Ascending aorta (tissue), 2 donors: Measurements from ENCODE around the gene TLE3. TPM values are rescaled to one million over a fixed set of nuclear protein-coding genes. Genes with fewer than 3 reads are reported as not detected.

Source experiments
- DNase-seq, 2 donors: peaks; one replicate each; pipeline ENCODE4 v3.0.0-alpha.2; 2019; ENCODE audit warnings: low spot score in 2 of 2
- H3K27ac ChIP-seq, 2 donors: fragments of 200-600 bp; sonication (generic); one replicate each; pipeline ENCODE4 v1.5.1; 2016 to 2017; ENCODE audit warnings: mild to moderate bottlenecking in 1 of 2
- H3K27me3 ChIP-seq: fragments of 200-600 bp; sonication (generic); one replicate; pipeline ENCODE4 v1.5.1; 2017
- H3K36me3 ChIP-seq, 2 donors: fragments of 200-600 bp; sonication (generic); one replicate each; pipeline ENCODE4 v1.5.1; 2016
- H3K4me1 ChIP-seq, 2 donors: fragments of 200-600 bp; sonication (generic); one replicate each; pipeline ENCODE4 v1.5.1; 2016 to 2017; ENCODE audit warnings: mild to moderate bottlenecking in 1 of 2
- H3K4me3 ChIP-seq, 2 donors: fragments of 200-600 bp; sonication (generic); one replicate each; pipeline ENCODE4 v1.5.1; 2016 to 2017; ENCODE audit warnings: mild to moderate bottlenecking in 1 of 2
- H3K9me3 ChIP-seq, 2 donors: fragments of 200-600 bp; sonication (generic); one replicate each; pipeline ENCODE4 v1.5.1; 2016
- intact Hi-C: fragments of 100-400 bp; cut with DNase I; formaldehyde crosslinking; loops from one replicate; pipeline ENCODE4 v1.15.1; 2023
- total RNA-seq: library from RNA; depleted of rRNA; stranded (reverse); fragments of >200 nt; gene quantifications from one replicate; pipeline ENCODE4 v1.1.0, GENCODE V29; 2016
- TF ChIP-seq, protein P1 (sequence below), 3 experiments: fragments of 200-600 bp in 2 of 3; fragments of 450-650 bp in 1 of 3; sonication (generic) in 2 of 3; IDR thresholded peaks; one replicate each; pipeline ENCODE4 v1.5.1; 2016 to 2019; ENCODE audit warnings: antibody characterized with exemption in 3 of 3, mild to moderate bottlenecking in 1 of 3, moderate library complexity in 1 of 3

The TLE3 gene
- total RNA-seq, 1 donor from 2014 or later: 76.4 TPM

DNA sequence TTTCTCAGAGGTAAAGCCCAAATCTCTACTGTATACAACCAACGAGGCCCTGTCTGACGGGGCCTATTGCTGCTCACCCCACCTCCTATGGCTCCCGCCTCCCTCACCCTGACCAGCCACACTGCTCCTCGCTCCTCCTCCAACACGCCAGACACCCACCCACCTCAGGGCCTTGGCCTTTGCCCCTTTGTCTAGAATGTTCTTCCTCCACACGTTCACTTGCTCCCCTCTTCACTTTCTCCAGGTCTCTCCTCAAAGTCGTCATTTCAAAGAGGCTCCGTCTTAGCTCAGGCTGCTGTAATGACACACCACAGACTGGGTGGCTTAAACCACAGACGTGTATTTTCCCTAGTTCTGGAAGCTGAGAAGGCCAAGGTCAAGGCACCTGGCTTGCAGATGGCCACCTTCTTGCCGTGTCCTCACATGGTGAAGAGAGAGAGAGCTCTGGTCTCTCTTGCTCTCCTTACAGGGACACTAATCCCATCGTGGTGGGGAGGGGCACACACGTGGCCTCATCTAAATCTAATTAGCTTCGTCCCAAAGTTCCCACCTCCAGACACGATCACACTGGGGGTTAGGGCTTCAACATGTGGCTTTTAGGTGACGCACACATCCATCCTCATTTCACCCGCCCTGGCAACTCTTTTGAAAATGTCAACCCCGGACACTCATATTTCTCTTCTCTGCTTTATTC is 98.2 kb downstream of the TLE3 start:
- no peaks in the 10 kb centered on the region for H3K4me1 ChIP-seq
- no peaks in the 10 kb centered on the region for H3K36me3 ChIP-seq
- H3K9me3 ChIP-seq: peaks cover 0 to 5% of the 10 kb centered on the region in 2 donors
- no peaks in the 10 kb centered on the region for H3K27me3 ChIP-seq
- no peak for DNase-seq
- no peak overlapping the region for H3K27ac ChIP-seq
- intact Hi-C loops: no loop called here
- no peak overlapping the region for H3K4me3 ChIP-seq
- TF ChIP-seq, protein P1, sequence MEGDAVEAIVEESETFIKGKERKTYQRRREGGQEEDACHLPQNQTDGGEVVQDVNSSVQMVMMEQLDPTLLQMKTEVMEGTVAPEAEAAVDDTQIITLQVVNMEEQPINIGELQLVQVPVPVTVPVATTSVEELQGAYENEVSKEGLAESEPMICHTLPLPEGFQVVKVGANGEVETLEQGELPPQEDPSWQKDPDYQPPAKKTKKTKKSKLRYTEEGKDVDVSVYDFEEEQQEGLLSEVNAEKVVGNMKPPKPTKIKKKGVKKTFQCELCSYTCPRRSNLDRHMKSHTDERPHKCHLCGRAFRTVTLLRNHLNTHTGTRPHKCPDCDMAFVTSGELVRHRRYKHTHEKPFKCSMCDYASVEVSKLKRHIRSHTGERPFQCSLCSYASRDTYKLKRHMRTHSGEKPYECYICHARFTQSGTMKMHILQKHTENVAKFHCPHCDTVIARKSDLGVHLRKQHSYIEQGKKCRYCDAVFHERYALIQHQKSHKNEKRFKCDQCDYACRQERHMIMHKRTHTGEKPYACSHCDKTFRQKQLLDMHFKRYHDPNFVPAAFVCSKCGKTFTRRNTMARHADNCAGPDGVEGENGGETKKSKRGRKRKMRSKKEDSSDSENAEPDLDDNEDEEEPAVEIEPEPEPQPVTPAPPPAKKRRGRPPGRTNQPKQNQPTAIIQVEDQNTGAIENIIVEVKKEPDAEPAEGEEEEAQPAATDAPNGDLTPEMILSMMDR (IDR thresholded peaks at IDR 0.05): no peak

DNA sequence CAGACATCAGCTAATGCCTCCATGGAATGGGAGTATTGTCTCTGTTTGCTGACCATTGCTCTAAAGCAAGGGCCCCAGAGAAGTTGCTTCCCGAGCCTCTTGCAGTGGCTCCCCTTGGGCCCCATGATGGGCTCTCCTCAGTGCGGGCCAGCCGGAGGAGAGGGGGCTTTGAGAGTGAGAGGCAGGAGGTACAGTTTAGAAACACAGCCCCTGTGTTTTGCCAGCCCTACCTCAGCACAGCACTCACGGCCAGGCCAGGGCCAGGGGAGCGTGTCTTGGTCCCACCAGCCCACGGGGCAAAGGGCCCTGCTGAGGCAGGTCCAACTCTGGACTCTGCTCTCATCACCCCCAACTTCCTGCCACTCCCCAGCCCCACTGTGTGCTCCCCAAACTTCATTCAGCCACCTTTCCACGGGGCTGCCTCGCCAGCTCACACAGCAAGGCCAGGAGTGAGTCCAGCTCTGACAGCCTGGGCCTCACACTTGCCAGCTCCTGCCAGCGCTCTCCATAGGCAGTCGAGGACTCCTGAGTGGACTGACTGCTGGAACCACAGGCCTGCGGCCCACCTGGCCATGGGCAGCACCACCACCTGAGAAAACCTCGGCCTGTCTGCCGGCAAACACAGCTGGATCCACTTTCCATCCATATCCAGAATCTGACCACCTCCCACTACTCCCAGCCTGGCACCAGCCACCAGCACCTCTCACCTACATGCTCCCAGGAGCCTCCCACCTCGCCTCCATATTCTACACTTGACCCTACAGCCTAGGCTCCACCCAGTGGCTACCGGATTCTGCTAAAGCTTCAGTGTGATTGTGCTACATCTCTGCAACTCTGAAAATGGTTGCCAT is 99.0 kb downstream of the TLE3 start:
- H3K36me3 ChIP-seq: no peaks in the 10 kb centered on the region
- H3K4me1 ChIP-seq: no peaks in the 10 kb centered on the region
- intact Hi-C loops: no loop called here
- peaks cover 0 to 5% of the 10 kb centered on the region in 2 donors for H3K9me3 ChIP-seq
- no peak for DNase-seq
- no peak overlapping the region for H3K4me3 ChIP-seq
- no peak overlapping the region for H3K27ac ChIP-seq
- TF ChIP-seq, protein P1 (IDR thresholded peaks at IDR 0.05): no peak
- no peaks in the 10 kb centered on the region for H3K27me3 ChIP-seq

DNA sequence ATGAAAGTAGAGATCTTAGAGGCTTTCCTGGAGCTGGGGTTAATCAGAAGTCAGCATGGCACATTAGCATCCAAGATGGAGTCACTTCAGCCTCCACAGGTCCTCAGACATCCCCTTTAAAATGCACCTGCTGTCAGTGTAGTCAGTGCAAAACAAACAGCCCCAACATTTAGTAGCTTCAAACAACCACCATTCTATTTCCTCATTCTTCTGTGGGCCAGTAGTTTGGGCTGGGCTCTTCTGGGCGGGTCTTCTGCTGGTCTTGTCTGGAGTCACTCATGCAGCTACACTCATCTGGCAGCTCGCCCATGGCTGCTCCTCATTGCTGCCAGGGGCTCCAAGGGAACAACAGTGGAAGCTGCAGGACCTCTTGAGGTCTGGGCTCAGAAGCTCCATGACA is 99.9 kb downstream of the TLE3 start:
- no peak overlapping the region for H3K27ac ChIP-seq
- H3K4me1 ChIP-seq: no peaks in the 10 kb centered on the region
- no peaks in the 10 kb centered on the region for H3K27me3 ChIP-seq
- no peak overlapping the region for H3K4me3 ChIP-seq
- intact Hi-C loops: no loop called here
- no peaks in the 10 kb centered on the region for H3K36me3 ChIP-seq
- TF ChIP-seq, protein P1 (IDR thresholded peaks at IDR 0.05): no peak
- peak in 1 of 2 donors; percentile 66 for DNase-seq
- peaks cover 0 to 2% of the 10 kb centered on the region in 2 donors for H3K9me3 ChIP-seq
